Measurements from ENCODE around the gene ISG20L2. TPM values are rescaled to one million over a fixed set of nuclear protein-coding genes. Genes with fewer than 3 reads are reported as not detected.

The ISG20L2 gene
- total RNA-seq, 1 experiment from 2014 or later, result 41.7 TPM

GRCh38 chr1:156697481-156697880, 31.1 kb downstream of the ISG20L2 start:
- POLR2A ChIA-PET, result interaction anchor here (0.7 to 1.3 kb wide), 2 partner anchors 9 to 10 kb away, joined by 3 read pairs; no protein-coding TSS in a partner anchor
- no peak for DNase-seq (ENCODE audit: low read depth, low spot score)
- no peak overlapping the region for H3K27ac ChIP-seq (ENCODE audit: low read depth, low read length)
- H4K20me1 ChIP-seq (ENCODE audit: insufficient read depth), result no peaks in the 10 kb centered on the region
- RAD21 ChIA-PET (ENCODE audit: low non-redundant PET in 1 of 2, low total read pairs in 2 of 2, uncharacterized antibody in 2 of 2, unreplicated experiment in 2 of 2), result no interaction called here
- no peaks in the 10 kb centered on the region for H3K9me3 ChIP-seq (ENCODE audit: control insufficient read depth in 1 of 2, insufficient read depth in 1 of 2, low read depth in 1 of 2, low read length in 2 of 2)
- H3K36me3 ChIP-seq (ENCODE audit: control insufficient read depth in 1 of 2, insufficient read depth in 2 of 2, low read length in 2 of 2), result peaks cover 22 to 24% of the 10 kb centered on the region in 2 experiments; a peak in 3 of 4 replicates
- no peak for ATAC-seq
- H3K4me1 ChIP-seq (ENCODE audit: control insufficient read depth in 1 of 2, insufficient read depth in 2 of 2, low read length in 2 of 2), result peaks cover 22 to 28% of the 10 kb centered on the region in 2 experiments
- no peak overlapping the region for H3K4me3 ChIP-seq (replicated peaks in 1 of 2; ENCODE audit: low read depth in 1 of 2, low read length in 2 of 2)
- no peaks in the 10 kb centered on the region for H3K27me3 ChIP-seq (ENCODE audit: insufficient read depth, low read length)
- 0 out of 2 replicates have a peak, but pooled peaks cover 4% of the 10 kb centered on the region for H3K79me2 ChIP-seq (ENCODE audit: insufficient read depth, low read length)
- CTCF ChIA-PET, result interaction anchor here (0.9 to 1.4 kb wide), 2 partner anchors 8 to 11 kb away, joined by 3 to 5 read pairs; partner anchors contain the start of gene CRABP2
- intact Hi-C loops (cut with micrococcal nuclease), result no loop called here
- BruUV-seq (replicated peaks), result no TSS peak
- no peak for TF ChIP-seq CBX3 (IDR thresholded peaks at IDR 0.05; ENCODE audit: low read depth)
- TF ChIP-seq EGR1 (IDR thresholded peaks at IDR 0.05; ENCODE audit: low read depth), result no peak
- no peak for TF ChIP-seq RAD21 (IDR thresholded peaks at IDR 0.05; ENCODE audit: low read depth)
- TF ChIP-seq REST (IDR thresholded peaks at IDR 0.05; ENCODE audit: low read depth), result no peak
- TF ChIP-seq FOSL1 (IDR thresholded peaks at IDR 0.05; ENCODE audit: low read depth), result no peak
- TF ChIP-seq EZH2phosphoT487 (IDR thresholded peaks at IDR 0.05; ENCODE audit: borderline replicate concordance), result no peak
- TF ChIP-seq ZNF274 (IDR thresholded peaks at IDR 0.05; ENCODE audit: low read depth, low read length), result no peak
- no peak for TF ChIP-seq SRF (IDR thresholded peaks at IDR 0.05; ENCODE audit: low read depth)
- no peak for TF ChIP-seq CEBPB (IDR thresholded peaks at IDR 0.05; ENCODE audit: low read depth)
- TF ChIP-seq ZBTB33 (IDR thresholded peaks at IDR 0.05; ENCODE audit: extremely low read depth, insufficient replicate concordance, low read length), result no peak
- no peak for TF ChIP-seq TCF7L2 (IDR thresholded peaks at IDR 0.05; ENCODE audit: borderline replicate concordance, extremely low read depth, insufficient read depth, insufficient read length)
- no peak for TF ChIP-seq POLR2AphosphoS5 (IDR thresholded peaks at IDR 0.05; ENCODE audit: low read depth, low read length)
- TF ChIP-seq YY1 (IDR thresholded peaks at IDR 0.05; ENCODE audit: extremely low read depth, insufficient replicate concordance, low read depth, low read length), result no peak
- no peak for TF ChIP-seq POLR2A (IDR thresholded peaks at IDR 0.05; ENCODE audit: borderline replicate concordance, extremely low read depth, insufficient read depth, insufficient read length)
- no peaks in the 10 kb centered on the region for H3K9me2 ChIP-seq (ENCODE audit: insufficient read depth)
- H3K9ac ChIP-seq (ENCODE audit: low read length), result no peak overlapping the region
- H3K4me2 ChIP-seq (ENCODE audit: low read length), result no peak overlapping the region
- no peak overlapping the region for H2AFZ ChIP-seq (ENCODE audit: low read depth, low read length, poor library complexity, severe bottlenecking)

Measured in HCT116 (cell line).